Sigmoid colon (tissue), 4 donors: Measurements from ENCODE around the gene CFD.

Experiments used
- POLR2A ChIP-seq, 2 donors: fragments of 450-650 bp; IDR thresholded peaks; one replicate each; pipeline ENCODE4 v1.6.1; 2016; ENCODE audit warnings: antibody characterized with exemption in 2 of 2, mild to moderate bottlenecking in 2 of 2, moderate library complexity in 2 of 2
- POLR2AphosphoS5 ChIP-seq, 4 donors: sonication (generic); formaldehyde crosslinking; IDR thresholded peaks; one replicate each; pipeline ENCODE4 v1.6.1; 2017; ENCODE audit warnings: antibody characterized with exemption in 4 of 4
- TF ChIP-seq, protein P1 (sequence below), 4 experiments: fragments of 450-650 bp in 3 of 4; fragments of 200-600 bp in 1 of 4; IDR thresholded peaks; one replicate each; pipeline ENCODE4 v1.5.1; 2016 to 2019; ENCODE audit warnings: antibody characterized with exemption in 4 of 4, mild to moderate bottlenecking in 3 of 4, moderate library complexity in 2 of 4

DNA sequence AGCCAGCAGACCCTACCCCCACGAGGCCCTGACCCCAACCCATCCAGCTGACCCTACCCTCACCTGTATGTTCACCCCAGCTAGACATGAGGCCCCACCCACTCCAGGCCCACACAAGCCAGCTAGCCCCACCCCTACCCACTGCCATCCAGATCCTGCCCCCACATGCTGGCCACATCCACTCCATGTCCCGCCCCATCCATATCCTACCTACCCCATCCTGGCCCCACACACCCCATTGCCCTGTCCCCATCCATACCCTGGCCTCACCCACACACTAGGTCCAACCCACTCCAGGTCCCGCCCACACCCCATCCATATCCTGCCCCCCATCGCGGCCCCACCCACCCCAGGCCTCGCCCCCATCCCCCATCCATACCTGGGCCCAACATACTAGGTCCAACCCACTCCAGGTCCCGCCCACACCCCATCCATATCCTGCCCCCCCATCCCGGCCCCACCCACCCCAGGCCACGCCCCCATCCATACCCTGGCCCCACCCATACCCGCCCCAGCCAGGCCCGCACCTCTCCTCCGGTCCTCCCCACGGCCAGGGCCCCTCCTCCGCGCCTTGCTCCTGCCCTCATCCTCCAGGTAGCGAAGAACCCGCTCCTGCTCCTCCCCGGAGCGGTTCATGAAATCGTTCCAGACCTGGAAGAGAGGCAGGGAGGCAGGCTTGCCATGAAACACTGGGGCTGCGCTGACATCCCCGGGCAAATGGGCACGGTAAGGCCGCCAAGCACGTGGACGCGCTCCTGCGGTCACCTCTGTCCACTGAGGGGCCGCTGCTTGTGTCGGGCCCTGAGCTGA, 41.0 kb downstream of the CFD start:
- TF ChIP-seq, protein P1, sequence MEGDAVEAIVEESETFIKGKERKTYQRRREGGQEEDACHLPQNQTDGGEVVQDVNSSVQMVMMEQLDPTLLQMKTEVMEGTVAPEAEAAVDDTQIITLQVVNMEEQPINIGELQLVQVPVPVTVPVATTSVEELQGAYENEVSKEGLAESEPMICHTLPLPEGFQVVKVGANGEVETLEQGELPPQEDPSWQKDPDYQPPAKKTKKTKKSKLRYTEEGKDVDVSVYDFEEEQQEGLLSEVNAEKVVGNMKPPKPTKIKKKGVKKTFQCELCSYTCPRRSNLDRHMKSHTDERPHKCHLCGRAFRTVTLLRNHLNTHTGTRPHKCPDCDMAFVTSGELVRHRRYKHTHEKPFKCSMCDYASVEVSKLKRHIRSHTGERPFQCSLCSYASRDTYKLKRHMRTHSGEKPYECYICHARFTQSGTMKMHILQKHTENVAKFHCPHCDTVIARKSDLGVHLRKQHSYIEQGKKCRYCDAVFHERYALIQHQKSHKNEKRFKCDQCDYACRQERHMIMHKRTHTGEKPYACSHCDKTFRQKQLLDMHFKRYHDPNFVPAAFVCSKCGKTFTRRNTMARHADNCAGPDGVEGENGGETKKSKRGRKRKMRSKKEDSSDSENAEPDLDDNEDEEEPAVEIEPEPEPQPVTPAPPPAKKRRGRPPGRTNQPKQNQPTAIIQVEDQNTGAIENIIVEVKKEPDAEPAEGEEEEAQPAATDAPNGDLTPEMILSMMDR (IDR thresholded peaks at IDR 0.05) = no peak
- TF ChIP-seq POLR2A (IDR thresholded peaks at IDR 0.05) = no peak
- no peak for TF ChIP-seq POLR2AphosphoS5 (IDR thresholded peaks at IDR 0.05)
